Skeletal muscle cell (primary cell): ENCODE measurements around the gene FAHD1.

Experiments
- DNase-seq: peaks from one replicate; pipeline ENCODE4 v3.0.0-alpha.2; 2010; ENCODE audit warnings: low read depth
- H3K4me3 ChIP-seq: 2 replicates; pipeline ENCODE4 v1.5.1; 2011; ENCODE audit warnings: low read depth, mild to moderate bottlenecking, control low read depth, low read length, moderate library complexity

Gene FAHD1

DNA sequence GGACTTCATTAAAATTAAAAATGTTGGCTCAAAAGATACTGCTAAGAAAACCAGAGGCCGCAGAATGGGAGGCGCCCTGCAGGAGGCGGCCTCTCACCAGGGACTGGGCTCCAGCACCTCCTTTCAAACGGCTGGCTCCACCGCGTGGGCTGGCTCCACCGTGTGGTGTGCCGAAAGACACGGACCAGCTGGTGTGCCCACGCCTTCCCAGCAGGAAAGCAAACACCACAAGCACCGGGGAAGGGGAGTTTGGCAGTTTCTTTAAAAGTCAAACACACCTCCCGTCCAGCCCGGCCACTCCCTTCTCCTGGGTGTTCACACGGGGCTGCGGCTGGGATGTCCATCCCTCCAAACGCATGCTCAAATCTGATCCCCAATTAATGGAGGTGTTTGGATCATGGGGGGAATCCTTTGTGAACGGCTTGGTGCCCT is 14.3 kb upstream of the FAHD1 start:
- peak; percentile 30 for DNase-seq
- no peak overlapping the region for H3K4me3 ChIP-seq

DNA sequence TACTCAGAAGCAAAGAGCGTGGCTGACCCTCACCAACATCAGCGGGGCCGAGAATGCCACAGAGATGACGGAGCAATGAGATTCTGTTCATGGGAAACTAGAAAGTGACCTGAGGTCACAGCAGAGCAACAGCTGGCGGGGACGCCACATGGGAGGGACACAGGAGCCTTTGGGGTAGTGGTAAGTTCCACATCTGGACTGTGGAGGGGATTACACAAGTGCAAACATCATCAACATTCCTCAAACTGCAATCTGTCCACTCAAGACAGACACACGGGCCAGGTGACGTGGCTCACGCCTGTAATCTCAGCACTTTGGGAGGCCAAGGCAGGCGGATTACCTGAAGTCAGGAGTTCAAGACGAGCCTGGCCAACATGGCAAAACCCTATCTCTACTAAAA is 11.5 kb upstream of the FAHD1 start:
- DNase-seq = no peak
- no peak overlapping the region for H3K4me3 ChIP-seq

DNA sequence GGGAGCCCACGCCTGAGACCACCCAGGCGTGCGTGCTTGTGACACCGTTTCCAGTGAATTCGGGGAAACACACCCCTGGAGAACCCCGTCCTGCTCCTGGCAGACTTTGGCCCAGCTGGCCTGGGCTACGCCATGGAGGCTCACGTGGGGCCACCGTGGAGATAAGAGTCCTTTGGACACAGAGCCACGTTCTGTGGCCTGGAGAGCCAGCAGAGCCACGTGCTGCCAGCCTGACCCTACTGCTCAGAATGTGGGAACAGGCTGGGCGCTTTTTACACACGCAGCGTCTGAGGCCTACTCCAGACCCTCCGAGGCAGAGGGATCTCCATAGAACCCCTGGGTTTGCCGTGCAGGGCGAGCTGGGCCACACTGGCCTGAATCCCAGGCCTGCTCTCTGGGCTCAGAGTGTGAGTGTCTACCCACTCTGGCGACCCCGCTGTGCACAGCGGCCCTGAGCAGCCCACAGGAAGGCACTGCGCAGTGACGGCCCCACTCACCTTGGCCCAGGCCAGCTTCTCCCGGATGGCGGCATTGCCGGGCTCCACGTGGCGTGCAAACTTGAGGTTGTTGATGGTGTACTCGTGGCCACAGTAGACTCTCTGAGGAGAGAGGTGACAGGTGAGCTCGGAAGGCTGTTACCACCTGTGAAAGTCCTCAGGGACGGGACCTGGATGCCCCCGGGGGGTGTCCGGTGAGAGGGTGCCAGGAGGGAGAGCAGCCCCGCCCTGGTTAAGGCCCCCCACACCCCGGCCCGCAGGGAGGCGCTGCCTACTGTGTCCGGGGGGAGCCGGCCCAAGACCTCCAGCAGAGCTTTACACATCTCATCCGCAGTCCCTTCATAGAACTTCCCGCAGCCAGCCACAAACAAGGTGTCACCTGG is 10.4 kb upstream of the FAHD1 start:
- H3K4me3 ChIP-seq = no peak overlapping the region
- no peak for DNase-seq

- DNase-seq = no peak
Measured at GRCh38 chr16:1817276-1817589, 9.8 kb upstream of the FAHD1 start.

GRCh38 chr16:1817716-1818115 is 9.3 kb upstream of the FAHD1 start:
- no peak overlapping the region for H3K4me3 ChIP-seq
- no peak for DNase-seq

More at GRCh38 chr16:1817276-1817589, 9.8 kb upstream of the FAHD1 start:
- no peak overlapping the region for H3K4me3 ChIP-seq

DNA sequence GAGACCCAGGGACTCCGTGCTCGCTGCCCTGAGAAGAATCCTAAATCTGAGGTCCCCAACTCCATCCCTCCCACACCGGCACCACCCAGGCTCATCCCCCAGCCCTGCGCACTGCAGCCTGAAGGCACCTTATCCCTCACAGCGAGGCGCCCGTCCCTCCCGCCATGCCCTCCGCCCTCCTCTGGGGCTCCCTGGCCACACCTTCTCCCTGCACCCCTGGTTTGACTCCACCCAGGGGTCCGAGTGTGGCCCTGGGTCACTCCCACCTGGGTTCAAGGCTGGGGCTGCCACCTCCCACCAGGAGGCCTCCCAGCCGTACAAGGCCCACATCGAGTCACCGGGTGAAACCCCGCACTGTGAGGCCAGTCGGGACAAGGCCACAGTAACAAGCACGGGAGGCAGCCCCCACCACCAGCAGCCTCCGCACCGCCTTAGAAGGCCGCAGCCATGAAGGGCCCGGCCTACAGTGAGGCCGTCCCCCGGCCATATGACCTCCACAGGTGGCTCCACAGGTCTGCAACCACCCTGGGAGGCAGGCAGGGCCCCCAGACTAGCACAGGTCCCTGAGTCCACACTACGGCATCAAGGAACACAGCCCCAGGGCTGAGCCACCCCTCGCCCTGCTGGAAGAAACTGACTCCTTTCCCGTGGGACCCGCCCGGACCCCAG is 8.7 kb upstream of the FAHD1 start:
- H3K4me3 ChIP-seq = no peak overlapping the region
- no peak for DNase-seq

GRCh38 chr16:1818873-1819525 is 8.0 kb upstream of the FAHD1 start:
- DNase-seq = no peak
- H3K4me3 ChIP-seq = no peak overlapping the region

DNA sequence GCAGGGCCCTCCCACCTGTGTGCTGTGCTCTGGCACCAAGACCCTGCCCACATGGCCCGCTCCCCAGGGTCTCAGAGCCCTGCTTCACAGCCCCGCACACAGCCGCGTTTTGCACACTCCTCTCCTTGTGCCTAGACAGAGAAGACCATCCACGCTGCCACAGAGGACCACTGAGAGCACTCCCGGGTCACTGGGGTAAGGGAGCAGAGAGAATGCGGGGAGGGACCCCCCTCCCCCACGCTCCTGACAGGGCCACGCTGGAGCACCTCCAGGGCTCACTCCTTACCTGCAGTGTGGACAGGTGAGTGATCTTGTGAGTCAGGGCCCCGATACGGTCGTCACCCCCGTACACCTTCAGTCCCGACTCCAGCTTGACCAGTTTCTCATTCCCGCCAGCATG is 7.4 kb upstream of the FAHD1 start:
- no peak overlapping the region for H3K4me3 ChIP-seq
- no peak for DNase-seq

DNA sequence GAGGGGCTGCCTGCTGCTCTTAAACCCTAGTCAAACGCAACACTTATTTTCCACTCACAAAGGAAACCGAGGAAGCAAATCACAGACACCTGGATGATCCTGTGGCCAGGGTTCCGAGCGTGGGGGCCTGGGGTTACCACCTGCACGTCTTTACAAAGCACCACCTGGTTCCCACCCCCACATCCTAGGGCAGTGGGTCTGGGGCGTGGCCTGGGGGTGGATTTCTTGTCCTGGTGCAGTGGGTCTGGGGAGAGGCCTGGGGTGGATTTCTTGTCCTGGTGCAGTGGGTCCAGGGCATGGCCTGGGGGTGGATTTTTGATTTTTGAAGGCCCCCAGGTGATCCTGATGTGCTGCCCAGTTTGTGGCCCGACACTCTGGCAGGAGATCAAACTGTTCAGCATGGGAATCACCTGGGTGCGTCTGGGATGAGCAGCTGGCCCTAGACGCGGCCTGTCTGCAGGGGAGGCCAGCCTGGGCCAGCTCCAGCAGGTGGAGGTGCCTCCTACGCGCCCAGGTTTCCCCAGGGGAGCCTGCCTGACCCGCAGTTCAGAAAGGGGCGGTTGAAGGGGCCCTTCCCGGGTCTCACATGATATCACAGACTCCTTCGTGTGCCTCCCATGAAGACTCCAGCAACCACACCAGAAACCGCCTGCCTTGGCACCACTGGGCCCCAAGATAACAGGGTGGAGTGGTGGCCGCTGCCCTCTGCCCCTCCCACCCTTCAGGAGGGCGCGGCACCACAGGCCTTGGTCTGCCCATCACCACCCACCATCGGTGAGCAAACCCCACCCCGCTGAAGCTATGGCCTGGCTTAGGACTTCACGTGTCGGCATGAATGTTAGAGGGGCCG is 6.7 kb upstream of the FAHD1 start:
- no peak for DNase-seq

GRCh38 chr16:1820946-1821290 is 6.1 kb upstream of the FAHD1 start:
- no peak overlapping the region for H3K4me3 ChIP-seq
- no peak for DNase-seq

More for the DNA sequence above, 6.7 kb upstream of the FAHD1 start:
- H3K4me3 ChIP-seq = no peak overlapping the region

DNA sequence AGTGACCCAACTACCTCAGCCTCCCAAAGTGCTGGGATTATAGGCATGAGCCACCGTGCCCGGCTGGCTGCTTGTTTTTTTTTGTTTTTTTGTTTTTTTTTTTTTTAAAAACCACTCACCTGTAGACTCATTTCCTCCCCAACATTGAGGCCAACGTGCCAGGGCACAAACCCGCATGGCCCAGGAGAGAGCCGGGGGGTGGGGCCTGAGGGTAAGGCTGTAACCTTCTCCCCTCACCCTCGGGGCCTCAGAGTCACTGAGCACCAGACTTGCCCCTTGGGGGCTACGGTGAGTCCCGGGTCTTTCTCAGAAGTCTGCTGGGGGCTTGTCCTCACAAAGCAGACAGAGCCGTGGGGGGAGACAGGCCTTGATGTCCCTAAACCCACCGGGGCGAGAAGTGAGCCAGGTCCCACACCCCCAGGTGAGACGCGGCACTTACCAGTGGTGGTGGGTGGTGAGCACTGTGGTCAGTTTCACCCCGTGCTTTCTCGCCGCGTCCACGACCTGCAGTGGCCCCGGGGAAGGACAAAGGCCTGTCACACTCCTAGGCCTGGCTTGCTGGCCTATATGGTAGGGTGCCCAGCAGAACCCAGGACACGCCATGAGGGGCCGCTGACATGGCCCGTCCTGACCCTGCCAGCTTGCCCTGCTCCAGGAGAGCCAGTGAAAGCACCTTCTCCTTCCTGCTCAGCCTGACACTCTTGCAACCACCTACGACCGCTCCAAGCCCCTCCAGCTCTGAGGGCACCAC is 5.0 kb upstream of the FAHD1 start:
- no peak overlapping the region for H3K4me3 ChIP-seq
- DNase-seq = no peak

GRCh38 chr16:1822801-1823200 is 4.2 kb upstream of the FAHD1 start:
- DNase-seq = no peak
- H3K4me3 ChIP-seq = no peak overlapping the region

GRCh38 chr16:1823821-1824220 is 3.2 kb upstream of the FAHD1 start:
- no peak overlapping the region for H3K4me3 ChIP-seq
- peak; percentile 34 for DNase-seq

- peak overlapping the region; percentile 98 for H3K4me3 ChIP-seq
Measured at GRCh38 chr16:1825381-1825863, 1.6 kb upstream of the FAHD1 start.

DNA sequence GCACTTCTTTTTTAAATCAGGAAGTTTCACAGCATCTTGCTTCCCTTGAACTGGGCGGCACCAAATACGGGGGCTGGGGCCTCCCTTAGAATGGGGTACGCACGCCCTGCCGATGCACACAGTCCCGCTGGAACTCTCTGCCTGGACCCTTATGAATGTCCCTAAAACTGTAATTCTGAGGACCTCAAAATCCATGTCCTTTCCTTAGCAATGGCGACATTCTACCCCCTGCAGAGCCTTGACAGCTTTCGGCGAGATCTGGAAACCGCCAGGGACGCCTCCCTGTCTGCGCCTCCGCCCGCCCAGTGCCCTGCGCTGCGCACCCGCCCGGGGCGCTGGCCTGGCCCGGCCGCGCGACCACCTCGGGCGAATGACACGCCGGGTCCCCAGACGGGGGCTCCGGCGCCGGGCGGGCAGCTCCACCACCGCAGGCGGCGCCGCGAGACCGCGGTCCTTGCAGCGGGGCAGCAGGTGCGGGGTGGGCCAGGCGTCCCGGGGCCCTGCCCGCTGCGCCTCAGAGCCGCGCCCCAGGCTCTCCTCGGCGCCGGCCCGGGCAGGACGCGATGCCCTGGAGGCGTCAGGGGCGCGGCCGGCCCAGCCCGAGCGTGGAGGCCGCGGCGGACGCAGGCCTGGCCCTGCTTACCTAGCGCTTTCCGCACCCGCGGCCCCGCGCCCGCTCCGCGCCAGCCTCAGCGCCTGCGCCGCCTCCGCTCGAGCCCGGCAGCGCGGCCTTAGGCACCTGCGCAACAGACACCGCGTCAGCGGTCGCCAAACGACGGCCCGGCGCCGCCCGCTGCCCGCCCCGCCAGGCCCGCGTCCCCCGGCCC is 929 bp upstream of the FAHD1 start:
- peak; percentile 7 for DNase-seq

More at GRCh38 chr16:1825381-1825863, 1.6 kb upstream of the FAHD1 start:
- DNase-seq = no peak

DNA sequence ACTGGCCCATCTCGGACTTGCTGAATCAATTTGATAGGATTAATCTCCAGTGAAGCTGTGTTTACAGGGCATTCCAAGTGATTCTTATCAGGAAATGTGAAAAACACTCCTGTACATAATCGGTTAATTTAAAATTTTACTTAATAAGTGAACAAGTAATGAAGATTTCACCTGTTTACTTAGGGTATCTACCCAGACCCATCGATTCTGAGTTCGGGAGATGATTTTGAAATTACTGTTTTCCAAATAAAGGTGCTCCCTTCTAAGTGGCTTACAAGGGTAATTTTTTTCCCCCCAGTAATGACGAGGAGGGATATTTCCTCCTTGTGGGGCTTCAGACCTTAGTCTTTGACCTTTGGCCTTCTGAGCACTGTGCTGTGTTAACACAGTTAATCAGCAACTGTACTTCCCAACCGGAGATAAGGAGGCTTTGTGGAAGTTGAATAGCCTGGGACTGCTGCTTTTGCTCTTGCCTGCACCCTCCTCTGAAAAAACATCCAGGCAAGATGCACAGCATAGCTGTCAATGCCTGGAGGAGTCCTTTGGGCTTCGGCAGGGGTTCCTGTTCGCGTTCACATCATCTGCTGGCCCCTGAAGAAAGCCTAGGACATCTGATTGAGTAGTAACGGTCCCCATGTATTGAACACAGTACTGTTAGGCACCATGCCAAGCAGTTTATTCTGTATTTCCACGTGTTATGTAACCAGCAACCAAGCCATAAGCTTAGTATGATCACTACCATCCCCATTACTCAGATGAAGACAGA is 1.8 kb downstream of the FAHD1 start:
- H3K4me3 ChIP-seq = peak overlapping the region; percentile 98
- DNase-seq = no peak

More for the DNA sequence above, 929 bp upstream of the FAHD1 start:
- H3K4me3 ChIP-seq = peak overlapping the region; percentile 98

GRCh38 chr16:1830213-1830612 is 3.2 kb downstream of the FAHD1 start:
- H3K4me3 ChIP-seq = no peak overlapping the region
- DNase-seq = no peak
